Measurements from ENCODE around the gene CASP14.

GRCh38 chr19:15015946-15016542, 33.2 kb upstream of the CASP14 start:
- TF ChIP-seq CTCF (IDR thresholded peaks at IDR 0.05) (no peak), EP300 (IDR thresholded peaks at IDR 0.05) (no peak)
